WTC11 (cell line): ENCODE results near the gene GPC5. TPM values are rescaled to one million over a fixed set of nuclear protein-coding genes. Genes with fewer than 3 reads are reported as not detected.
A peak's percentile ranks its signal among the peaks of the same experiment; 100 is the strongest.

Experiments used
- ATAC-seq: fragments of 200-7000 bp; cut with Tn5 transposase; 2 replicates; pipeline ENCODE4 v1.10.0; 2021; ENCODE audit warnings: mild to moderate bottlenecking, moderate library complexity
- CTCF ChIA-PET: fragments of 300-600 bp; sonication (Branson Sonifier 250); formaldehyde crosslinking; loops from one replicate; lab custom pipeline; 2021; ENCODE audit warnings: antibody characterized with exemption; lab: Charles Lee
- POLR2A ChIA-PET: fragments of 350-600 bp; sonication (Branson Sonifier 250); formaldehyde crosslinking; loops from one replicate; lab custom pipeline; 2021; ENCODE audit warnings: antibody characterized with exemption; lab: Charles Lee
- DNase-seq: peaks from one replicate; pipeline ENCODE4 v3.0.0; 2021; ENCODE audit warnings: low spot score
- H3K27ac Mint-ChIP-seq: 2 replicates; pipeline ENCODE4 v1.8.0; 2021; ENCODE audit warnings: mixed read lengths
- H3K27me3 Mint-ChIP-seq: 2 replicates; pipeline ENCODE4 v1.8.0; 2021; ENCODE audit warnings: low read depth, mild to moderate bottlenecking, moderate library complexity, mixed read lengths
- H3K36me3 Mint-ChIP-seq: 2 replicates; pipeline ENCODE4 v1.8.0; 2021; ENCODE audit warnings: mixed read lengths
- H3K4me1 Mint-ChIP-seq: 2 replicates; pipeline ENCODE4 v1.8.0; 2022; ENCODE audit warnings: mixed read lengths
- H3K4me3 Mint-ChIP-seq: 2 replicates; pipeline ENCODE4 v1.8.0; 2021; ENCODE audit warnings: mild to moderate bottlenecking, moderate library complexity, mixed read lengths
- H3K9me3 Mint-ChIP-seq: 2 replicates; pipeline ENCODE4 v1.8.0; 2021; ENCODE audit warnings: mixed read lengths
- IRF1 ChIP-seq: sonication (generic); formaldehyde crosslinking; IDR thresholded peaks from 2 replicates; pipeline ENCODE4 v1.8.0; 2023; ENCODE audit warnings: missing genetic modification reagents
- KAT7 ChIP-seq: sonication (generic); formaldehyde crosslinking; IDR thresholded peaks from 2 replicates; pipeline ENCODE4 v1.8.1; 2023; ENCODE audit warnings: missing genetic modification reagents, mild to moderate bottlenecking, borderline replicate concordance
- MAX ChIP-seq: sonication (generic); formaldehyde crosslinking; IDR thresholded peaks from 2 replicates; pipeline ENCODE4 v1.8.0; 2022; ENCODE audit warnings: mild to moderate bottlenecking, missing genetic modification reagents
- MYBL2 ChIP-seq: sonication (generic); formaldehyde crosslinking; IDR thresholded peaks from 2 replicates; pipeline ENCODE4 v1.8.1; 2023; ENCODE audit warnings: mild to moderate bottlenecking, moderate library complexity, missing genetic modification reagents
- NFATC4 ChIP-seq: fragments of 250-450 bp; sonication (Bioruptor Pico); IDR thresholded peaks from 2 replicates; pipeline ENCODE4 v1.9.0; 2021; ENCODE audit warnings: mild to moderate bottlenecking
- OVOL2 ChIP-seq: fragments of 250-450 bp; sonication (Bioruptor Pico); IDR thresholded peaks from 2 replicates; pipeline ENCODE4 v1.9.0; 2021; ENCODE audit warnings: mild to moderate bottlenecking, borderline replicate concordance
- RORB ChIP-seq: fragments of 250-450 bp; sonication (Bioruptor Pico); IDR thresholded peaks from 2 replicates; pipeline ENCODE4 v1.9.0; 2021; ENCODE audit warnings: mild to moderate bottlenecking
- SMAD4 ChIP-seq: sonication (generic); formaldehyde crosslinking; IDR thresholded peaks from 2 replicates; pipeline ENCODE4 v1.8.0; 2022; ENCODE audit warnings: mild to moderate bottlenecking, missing genetic modification reagents
- SOX15 ChIP-seq: fragments of 250-450 bp; sonication (Bioruptor Pico); IDR thresholded peaks from 2 replicates; pipeline ENCODE4 v1.9.0; 2021; ENCODE audit warnings: mild to moderate bottlenecking
- TEAD1 ChIP-seq: sonication (generic); formaldehyde crosslinking; IDR thresholded peaks from 2 replicates; pipeline ENCODE4 v1.8.0; 2022; ENCODE audit warnings: mild to moderate bottlenecking, missing genetic modification reagents
- TP53 ChIP-seq: sonication (generic); formaldehyde crosslinking; IDR thresholded peaks from 2 replicates; pipeline ENCODE4 v1.8.1; 2023; ENCODE audit warnings: mild to moderate bottlenecking, missing genetic modification reagents
- ZBTB43 ChIP-seq: sonication (generic); formaldehyde crosslinking; IDR thresholded peaks from 2 replicates; pipeline ENCODE4 v1.8.1; 2023; ENCODE audit warnings: mild to moderate bottlenecking, missing genetic modification reagents
- ZNF121 ChIP-seq: sonication (generic); formaldehyde crosslinking; IDR thresholded peaks from 2 replicates; pipeline ENCODE4 v1.8.0; 2023; ENCODE audit warnings: missing genetic modification reagents
- ZNF138 ChIP-seq: sonication (generic); formaldehyde crosslinking; conservative IDR thresholded peaks from 2 replicates; pipeline ENCODE4 v1.8.1; 2022; ENCODE audit warnings: mild to moderate bottlenecking, moderate library complexity, missing genetic modification reagents
- ZNF317 ChIP-seq: sonication (generic); formaldehyde crosslinking; IDR thresholded peaks from 2 replicates; pipeline ENCODE4 v1.8.1; 2023; ENCODE audit warnings: low read depth, mild to moderate bottlenecking, moderate library complexity, missing genetic modification reagents, borderline replicate concordance
- total RNA-seq: library from RNA; stranded (reverse); gene quantifications from 3 replicates; pipeline ENCODE4 v1.2.3, GENCODE V29; 2021
- TF ChIP-seq, protein P1 (sequence below): fragments of 250-450 bp; sonication (Bioruptor Pico); IDR thresholded peaks from 2 replicates; pipeline ENCODE4 v1.9.0; 2021; ENCODE audit warnings: mild to moderate bottlenecking, borderline replicate concordance
- TF ChIP-seq, protein P2 (sequence below): fragments of 250-450 bp; sonication (Bioruptor Pico); IDR thresholded peaks from 2 replicates; pipeline ENCODE4 v2.1.2; 2022; ENCODE audit warnings: mild to moderate bottlenecking, moderate library complexity
- TF ChIP-seq, protein P3 (sequence below): sonication (generic); formaldehyde crosslinking; IDR thresholded peaks from 2 replicates; pipeline ENCODE4 v1.8.0; 2023; ENCODE audit warnings: mild to moderate bottlenecking, missing genetic modification reagents
- TF ChIP-seq, protein P4 (sequence below): fragments of 250-450 bp; sonication (Bioruptor Pico); IDR thresholded peaks from 2 replicates; pipeline ENCODE4 v1.9.0; 2021; ENCODE audit warnings: mild to moderate bottlenecking

Gene GPC5
- total RNA-seq, 1 experiment from 2014 or later = 0.46 TPM

GRCh38 chr13:92101801-92102200 lies 703.4 kb downstream of the GPC5 start:
- DNase-seq = no peak
- TF ChIP-seq MAX (CRISPR knock-in tag) (no peak), KAT7 (CRISPR knock-in tag) (no peak), TP53 (CRISPR knock-in tag) (no peak), NFATC4 (CRISPR knock-in tag) (no peak), SOX15 (CRISPR knock-in tag) (no peak), ZNF317 (CRISPR knock-in tag) (no peak), OVOL2 (CRISPR knock-in tag) (no peak), SMAD4 (CRISPR knock-in tag) (no peak)
- TF ChIP-seq, protein P1, sequence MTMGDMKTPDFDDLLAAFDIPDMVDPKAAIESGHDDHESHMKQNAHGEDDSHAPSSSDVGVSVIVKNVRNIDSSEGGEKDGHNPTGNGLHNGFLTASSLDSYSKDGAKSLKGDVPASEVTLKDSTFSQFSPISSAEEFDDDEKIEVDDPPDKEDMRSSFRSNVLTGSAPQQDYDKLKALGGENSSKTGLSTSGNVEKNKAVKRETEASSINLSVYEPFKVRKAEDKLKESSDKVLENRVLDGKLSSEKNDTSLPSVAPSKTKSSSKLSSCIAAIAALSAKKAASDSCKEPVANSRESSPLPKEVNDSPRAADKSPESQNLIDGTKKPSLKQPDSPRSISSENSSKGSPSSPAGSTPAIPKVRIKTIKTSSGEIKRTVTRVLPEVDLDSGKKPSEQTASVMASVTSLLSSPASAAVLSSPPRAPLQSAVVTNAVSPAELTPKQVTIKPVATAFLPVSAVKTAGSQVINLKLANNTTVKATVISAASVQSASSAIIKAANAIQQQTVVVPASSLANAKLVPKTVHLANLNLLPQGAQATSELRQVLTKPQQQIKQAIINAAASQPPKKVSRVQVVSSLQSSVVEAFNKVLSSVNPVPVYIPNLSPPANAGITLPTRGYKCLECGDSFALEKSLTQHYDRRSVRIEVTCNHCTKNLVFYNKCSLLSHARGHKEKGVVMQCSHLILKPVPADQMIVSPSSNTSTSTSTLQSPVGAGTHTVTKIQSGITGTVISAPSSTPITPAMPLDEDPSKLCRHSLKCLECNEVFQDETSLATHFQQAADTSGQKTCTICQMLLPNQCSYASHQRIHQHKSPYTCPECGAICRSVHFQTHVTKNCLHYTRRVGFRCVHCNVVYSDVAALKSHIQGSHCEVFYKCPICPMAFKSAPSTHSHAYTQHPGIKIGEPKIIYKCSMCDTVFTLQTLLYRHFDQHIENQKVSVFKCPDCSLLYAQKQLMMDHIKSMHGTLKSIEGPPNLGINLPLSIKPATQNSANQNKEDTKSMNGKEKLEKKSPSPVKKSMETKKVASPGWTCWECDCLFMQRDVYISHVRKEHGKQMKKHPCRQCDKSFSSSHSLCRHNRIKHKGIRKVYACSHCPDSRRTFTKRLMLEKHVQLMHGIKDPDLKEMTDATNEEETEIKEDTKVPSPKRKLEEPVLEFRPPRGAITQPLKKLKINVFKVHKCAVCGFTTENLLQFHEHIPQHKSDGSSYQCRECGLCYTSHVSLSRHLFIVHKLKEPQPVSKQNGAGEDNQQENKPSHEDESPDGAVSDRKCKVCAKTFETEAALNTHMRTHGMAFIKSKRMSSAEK (CRISPR knock-in tag) = no peak
- TF ChIP-seq, protein P2, sequence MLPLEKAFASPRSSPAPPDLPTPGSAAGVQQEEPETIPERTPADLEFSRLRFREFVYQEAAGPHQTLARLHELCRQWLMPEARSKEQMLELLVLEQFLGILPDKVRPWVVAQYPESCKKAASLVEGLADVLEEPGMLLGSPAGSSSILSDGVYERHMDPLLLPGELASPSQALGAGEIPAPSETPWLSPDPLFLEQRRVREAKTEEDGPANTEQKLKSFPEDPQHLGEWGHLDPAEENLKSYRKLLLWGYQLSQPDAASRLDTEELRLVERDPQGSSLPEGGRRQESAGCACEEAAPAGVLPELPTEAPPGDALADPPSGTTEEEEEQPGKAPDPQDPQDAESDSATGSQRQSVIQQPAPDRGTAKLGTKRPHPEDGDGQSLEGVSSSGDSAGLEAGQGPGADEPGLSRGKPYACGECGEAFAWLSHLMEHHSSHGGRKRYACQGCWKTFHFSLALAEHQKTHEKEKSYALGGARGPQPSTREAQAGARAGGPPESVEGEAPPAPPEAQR (CRISPR knock-in tag) = no peak
- no peaks in the 10 kb centered on the region for H3K9me3 Mint-ChIP-seq
- no peaks in the 10 kb centered on the region for H3K36me3 Mint-ChIP-seq
- peaks cover 7% of the 10 kb centered on the region for H3K4me1 Mint-ChIP-seq
- no peak overlapping the region for H3K4me3 Mint-ChIP-seq
- H3K27me3 Mint-ChIP-seq = no peaks in the 10 kb centered on the region
- POLR2A ChIA-PET = no interaction called here
- no peak for ATAC-seq
- CTCF ChIA-PET = no interaction called here
- no peak overlapping the region for H3K27ac Mint-ChIP-seq

- H3K4me3 Mint-ChIP-seq = no peak overlapping the region
- H3K9me3 Mint-ChIP-seq = no peaks in the 10 kb centered on the region
- H3K36me3 Mint-ChIP-seq = no peaks in the 10 kb centered on the region
- ATAC-seq (peak; percentile 39; the same call in 1 of the 2 replicates), DNase-seq (no peak)
- no peak overlapping the region for H3K27ac Mint-ChIP-seq
- POLR2A ChIA-PET = no interaction called here
- TF ChIP-seq, protein P3, sequence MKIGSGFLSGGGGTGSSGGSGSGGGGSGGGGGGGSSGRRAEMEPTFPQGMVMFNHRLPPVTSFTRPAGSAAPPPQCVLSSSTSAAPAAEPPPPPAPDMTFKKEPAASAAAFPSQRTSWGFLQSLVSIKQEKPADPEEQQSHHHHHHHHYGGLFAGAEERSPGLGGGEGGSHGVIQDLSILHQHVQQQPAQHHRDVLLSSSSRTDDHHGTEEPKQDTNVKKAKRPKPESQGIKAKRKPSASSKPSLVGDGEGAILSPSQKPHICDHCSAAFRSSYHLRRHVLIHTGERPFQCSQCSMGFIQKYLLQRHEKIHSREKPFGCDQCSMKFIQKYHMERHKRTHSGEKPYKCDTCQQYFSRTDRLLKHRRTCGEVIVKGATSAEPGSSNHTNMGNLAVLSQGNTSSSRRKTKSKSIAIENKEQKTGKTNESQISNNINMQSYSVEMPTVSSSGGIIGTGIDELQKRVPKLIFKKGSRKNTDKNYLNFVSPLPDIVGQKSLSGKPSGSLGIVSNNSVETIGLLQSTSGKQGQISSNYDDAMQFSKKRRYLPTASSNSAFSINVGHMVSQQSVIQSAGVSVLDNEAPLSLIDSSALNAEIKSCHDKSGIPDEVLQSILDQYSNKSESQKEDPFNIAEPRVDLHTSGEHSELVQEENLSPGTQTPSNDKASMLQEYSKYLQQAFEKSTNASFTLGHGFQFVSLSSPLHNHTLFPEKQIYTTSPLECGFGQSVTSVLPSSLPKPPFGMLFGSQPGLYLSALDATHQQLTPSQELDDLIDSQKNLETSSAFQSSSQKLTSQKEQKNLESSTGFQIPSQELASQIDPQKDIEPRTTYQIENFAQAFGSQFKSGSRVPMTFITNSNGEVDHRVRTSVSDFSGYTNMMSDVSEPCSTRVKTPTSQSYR (CRISPR knock-in tag) = no peak
- TF ChIP-seq IRF1 (CRISPR knock-in tag) (no peak), ZBTB43 (CRISPR knock-in tag) (no peak), ZNF317 (CRISPR knock-in tag) (no peak), MYBL2 (CRISPR knock-in tag) (no peak), ZNF138 (CRISPR knock-in tag) (no peak), ZNF121 (no peak), TEAD1 (CRISPR knock-in tag) (no peak), RORB (no peak)
- TF ChIP-seq, protein P4, sequence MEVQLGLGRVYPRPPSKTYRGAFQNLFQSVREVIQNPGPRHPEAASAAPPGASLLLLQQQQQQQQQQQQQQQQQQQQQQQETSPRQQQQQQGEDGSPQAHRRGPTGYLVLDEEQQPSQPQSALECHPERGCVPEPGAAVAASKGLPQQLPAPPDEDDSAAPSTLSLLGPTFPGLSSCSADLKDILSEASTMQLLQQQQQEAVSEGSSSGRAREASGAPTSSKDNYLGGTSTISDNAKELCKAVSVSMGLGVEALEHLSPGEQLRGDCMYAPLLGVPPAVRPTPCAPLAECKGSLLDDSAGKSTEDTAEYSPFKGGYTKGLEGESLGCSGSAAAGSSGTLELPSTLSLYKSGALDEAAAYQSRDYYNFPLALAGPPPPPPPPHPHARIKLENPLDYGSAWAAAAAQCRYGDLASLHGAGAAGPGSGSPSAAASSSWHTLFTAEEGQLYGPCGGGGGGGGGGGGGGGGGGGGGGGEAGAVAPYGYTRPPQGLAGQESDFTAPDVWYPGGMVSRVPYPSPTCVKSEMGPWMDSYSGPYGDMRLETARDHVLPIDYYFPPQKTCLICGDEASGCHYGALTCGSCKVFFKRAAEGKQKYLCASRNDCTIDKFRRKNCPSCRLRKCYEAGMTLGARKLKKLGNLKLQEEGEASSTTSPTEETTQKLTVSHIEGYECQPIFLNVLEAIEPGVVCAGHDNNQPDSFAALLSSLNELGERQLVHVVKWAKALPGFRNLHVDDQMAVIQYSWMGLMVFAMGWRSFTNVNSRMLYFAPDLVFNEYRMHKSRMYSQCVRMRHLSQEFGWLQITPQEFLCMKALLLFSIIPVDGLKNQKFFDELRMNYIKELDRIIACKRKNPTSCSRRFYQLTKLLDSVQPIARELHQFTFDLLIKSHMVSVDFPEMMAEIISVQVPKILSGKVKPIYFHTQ (CRISPR knock-in tag) = no peak
- peaks cover 7% of the 10 kb centered on the region for H3K4me1 Mint-ChIP-seq
- no peaks in the 10 kb centered on the region for H3K27me3 Mint-ChIP-seq
- CTCF ChIA-PET = no interaction called here
These were observed 705.3 kb downstream of the GPC5 start for GRCh38 chr13:92103689-92104153.
